Measurements from ENCODE around the gene IL2RA. TPM values are rescaled to one million over a fixed set of nuclear protein-coding genes. Genes with fewer than 3 reads are reported as not detected.
A peak's percentile ranks its signal among the peaks of the same experiment; 100 is the strongest.

IL2RA gene
- total RNA-seq, 1 donor from 2014 or later = 1.1 TPM

DNA sequence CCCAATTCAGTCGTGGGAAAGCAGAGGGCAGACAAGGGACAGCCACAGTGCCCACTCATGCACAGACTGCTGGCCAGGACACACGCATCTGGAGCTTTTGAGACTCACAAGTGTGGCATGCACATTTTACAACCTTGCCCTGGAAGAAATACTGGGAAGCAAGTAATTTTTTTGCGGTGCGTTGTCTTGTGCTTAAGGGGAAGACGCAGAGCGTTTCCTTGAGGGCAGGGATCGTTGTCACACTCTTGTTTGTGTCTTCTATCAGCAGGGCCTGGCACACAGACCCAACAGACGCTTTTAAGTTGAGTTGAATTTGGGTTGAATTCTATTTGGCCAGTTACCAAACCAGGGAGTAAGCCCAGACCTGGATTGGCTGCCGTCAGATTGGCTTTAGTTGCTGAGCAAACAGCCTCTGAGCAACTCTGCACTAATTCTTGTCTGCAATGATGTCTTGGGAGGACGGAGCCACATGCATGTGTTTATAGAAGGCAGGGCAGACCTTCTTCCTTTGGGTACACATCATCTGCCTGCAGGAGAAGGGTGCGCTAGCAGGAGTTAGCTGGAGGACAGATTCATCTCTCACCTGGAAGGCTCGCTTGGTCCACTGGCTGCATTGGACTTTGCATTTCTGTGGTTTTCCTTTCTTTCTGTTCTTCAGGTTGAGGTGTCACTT lies 38.4 kb downstream of the IL2RA start:
- intact Hi-C loops (cut with DNase I) = no loop called here
- DNase-seq (ENCODE audit: low spot score) (no peak), ATAC-seq (no peak)

DNA sequence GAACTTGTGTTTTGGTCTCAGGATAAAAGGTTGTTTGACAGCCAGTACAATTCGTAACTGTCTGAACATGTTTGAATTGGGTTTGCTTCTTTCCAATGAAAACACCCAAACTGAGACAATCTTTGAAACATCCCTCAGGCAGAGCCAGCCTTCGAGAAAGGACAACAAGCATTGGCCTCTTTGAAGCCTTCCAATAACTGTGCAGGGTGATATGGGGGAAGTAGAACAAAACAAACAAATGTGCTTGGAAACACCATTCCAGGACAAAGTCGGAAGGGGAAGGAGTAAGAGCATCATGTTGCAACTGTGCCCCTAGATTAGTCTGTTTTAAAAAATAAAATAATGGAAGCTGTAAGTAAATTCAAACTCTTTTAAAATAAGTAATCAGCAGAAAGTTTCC lies 39.5 kb downstream of the IL2RA start:
- intact Hi-C loops (cut with DNase I) = no loop called here
- ATAC-seq (peak; percentile 61), DNase-seq (ENCODE audit: low spot score) (no peak)

DNA sequence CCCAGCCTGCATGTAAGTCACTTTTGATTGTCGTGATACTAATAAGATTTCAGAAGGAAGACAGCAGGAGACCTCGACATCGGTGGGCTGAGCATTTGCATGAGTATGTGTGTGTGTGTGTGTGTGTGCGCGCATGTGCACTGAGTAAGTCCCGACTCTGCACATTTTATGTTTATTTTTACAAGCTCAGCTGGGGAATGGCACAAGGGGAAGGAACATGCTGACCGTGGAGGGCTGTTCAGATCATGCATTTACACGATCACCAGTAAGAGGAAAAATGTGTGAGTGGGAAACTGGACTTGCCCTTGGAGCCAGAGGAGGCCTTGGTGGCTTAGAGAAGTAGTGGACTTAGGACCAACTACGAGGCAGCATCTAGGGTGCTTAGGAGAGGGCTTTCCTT lies 41.3 kb downstream of the IL2RA start:
- ATAC-seq = peak; percentile 57
- DNase-seq (ENCODE audit: low spot score) = no peak
- intact Hi-C loops (cut with DNase I) = no loop called here

DNA sequence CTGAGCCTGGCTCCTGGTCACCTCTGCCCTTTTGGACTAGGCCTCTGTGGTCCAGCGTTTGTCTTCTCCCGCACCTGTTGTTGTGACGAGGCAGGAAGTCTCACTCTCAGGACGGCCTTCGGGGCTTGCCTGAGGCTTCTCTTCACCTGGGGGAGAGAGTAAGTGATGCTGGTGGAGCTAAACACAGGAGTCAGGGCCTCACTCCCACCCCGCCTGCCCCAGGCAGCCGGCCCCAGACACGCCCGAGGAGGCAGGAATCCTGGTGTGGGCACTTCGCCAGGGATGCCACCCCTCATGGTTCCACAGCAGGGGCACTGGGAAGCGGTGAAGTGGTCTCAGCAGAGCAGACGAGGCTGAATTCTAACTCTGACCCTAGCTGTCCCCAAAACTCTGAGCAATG lies 42.4 kb downstream of the IL2RA start:
- intact Hi-C loops (cut with DNase I) = no loop called here
- ATAC-seq (no peak), DNase-seq (ENCODE audit: low spot score) (no peak)

DNA sequence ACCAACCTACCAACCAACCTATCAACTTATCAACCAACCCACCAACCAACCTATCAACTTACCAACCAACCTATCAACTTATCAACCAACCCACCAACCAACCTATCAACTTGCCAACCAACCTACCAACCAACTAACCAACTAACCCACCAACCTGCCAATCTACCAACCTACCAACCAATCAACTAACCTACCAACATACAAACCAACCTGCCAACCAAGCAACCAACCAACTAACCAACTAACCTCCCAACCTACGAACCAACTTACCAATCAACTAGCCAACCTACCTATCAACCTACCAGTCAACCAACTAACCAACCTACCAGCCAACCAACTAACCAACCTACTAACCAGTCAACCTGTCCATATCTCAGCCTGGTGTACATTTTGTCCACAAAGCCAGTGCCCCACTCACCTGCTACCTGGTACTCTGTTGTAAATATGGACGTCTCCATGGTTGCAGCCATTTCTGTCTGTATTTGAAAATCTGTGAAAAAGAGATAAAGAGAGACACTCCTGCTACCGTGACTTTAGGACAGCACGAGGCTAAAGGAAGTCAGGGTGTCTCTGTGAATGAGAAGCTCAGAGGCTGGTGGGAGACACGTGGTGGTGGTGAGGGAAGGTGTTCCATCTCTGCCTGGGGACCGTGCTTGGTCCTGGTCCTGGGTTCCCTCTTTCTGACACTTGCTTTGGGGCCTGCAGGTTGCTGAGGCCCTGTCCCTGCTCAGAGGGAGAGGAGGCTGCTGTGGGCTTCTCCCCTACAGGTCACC lies 43.0 kb downstream of the IL2RA start:
- DNase-seq (ENCODE audit: low spot score) (no peak), ATAC-seq (no peak)
- intact Hi-C loops (cut with DNase I) = no loop called here

DNA sequence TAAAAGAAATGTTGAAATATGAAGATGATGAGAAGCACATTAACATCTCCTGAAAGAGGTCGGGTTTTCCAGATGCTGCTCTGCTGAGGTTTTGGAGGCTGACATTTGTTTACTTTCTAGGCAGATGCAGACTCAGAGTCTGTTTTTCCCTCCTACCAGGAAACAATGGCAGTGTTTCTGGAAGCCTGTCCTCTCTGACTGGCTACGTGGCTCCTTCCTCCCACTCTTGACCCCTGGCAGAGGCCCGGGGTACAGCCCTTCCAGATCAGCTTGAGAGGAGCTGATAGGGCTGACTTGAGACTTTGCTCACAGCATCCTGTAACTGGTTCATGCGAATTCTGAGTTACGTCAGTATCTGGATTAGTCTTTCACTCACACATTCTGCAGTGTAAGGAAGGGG lies 43.7 kb downstream of the IL2RA start:
- DNase-seq (ENCODE audit: low spot score) (no peak), ATAC-seq (peak; percentile 66)
- intact Hi-C loops (cut with DNase I) = no loop called here

DNA sequence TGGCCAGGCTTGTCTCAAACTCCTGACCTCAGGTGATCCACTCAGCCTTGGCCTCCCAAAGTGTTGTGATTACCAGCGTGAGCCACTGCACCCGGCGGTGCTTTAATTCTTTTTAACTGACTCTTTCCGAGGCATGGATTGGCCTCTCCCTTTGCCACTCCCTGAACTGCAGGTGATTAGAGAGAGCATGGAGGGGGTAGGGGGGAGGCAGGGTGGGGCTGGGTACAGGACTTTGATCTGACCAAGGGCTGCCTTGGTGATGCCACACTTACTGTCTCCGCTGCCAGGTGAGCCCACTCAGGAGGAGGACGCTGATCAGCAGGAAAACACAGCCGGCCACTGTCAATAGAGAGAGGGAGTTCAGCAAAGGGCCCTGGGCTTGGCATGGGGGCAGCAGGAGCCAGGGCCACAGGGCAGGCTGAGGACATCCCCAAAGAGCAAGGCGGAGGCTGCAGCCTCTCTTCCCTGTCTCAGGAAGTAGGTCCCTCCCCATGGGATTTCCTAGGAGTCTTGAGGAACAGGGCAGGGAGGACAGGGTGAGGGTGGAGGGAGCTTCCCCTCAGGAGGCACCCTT lies 44.3 kb downstream of the IL2RA start:
- intact Hi-C loops (cut with DNase I) = no loop called here
- DNase-seq (ENCODE audit: low spot score) (no peak), ATAC-seq (no peak)

DNA sequence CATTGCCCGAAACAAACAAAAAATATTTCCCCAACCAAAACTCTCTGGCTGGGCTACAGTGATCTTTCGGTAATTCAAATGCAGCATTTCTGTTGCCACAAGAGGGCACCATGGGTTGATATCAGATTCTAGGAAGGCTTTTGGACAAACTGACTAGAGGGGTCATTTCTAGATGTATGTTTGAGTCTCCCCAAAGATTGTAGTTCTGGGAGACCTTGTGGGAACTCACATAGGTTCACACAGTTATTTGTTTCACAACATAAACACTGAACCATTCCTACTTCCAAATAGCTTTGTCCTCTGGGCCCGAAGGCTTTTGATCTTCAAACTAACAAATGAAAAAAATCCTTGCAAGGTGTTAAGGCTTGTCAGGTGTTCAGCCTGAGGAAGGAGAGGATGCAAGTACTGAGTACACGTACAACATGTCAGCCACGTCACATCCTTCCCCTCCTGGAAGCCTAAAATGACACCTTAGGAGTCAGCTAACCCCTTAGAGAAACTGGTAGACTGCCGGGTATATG lies 47.9 kb downstream of the IL2RA start:
- intact Hi-C loops (cut with DNase I) = no loop called here
- peak; percentile 54 for ATAC-seq
- peak; percentile 67 for DNase-seq (ENCODE audit: low spot score)

DNA sequence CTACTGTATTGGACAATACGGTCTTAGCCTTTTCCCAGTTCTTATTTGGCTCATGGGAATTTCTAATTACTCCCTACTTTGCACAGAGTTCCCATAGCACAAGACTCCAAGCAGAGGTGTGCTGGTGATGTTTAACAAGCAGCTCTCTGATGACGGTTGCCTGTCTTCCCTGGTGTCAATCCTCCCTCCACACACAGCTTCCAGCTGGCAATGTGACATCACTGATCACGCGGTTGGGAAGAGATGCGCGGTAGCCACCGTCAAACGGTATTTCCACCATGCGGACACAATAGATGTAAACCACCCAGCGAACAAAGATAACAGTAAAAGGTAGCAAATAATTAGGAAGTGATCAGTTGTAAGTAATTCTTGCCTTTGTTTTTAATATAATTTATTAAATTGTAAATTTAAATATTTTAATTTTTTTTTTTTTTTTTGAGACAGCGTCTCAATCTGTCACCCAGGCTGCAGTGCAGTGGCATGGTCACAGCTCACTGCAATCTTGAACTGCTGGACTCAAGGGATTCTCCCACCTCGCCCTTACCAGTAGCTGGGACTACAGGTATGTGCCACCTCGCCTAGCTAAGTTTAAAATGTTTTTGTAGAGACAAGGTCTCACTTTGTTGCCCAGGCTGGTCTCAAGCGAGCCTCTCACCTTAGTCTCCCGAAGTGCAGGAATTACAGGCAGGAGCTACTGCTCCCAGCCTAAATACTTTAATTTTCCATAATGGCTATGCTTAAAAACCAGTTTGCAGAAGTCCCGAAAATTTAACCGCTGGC lies 48.6 kb downstream of the IL2RA start:
- ATAC-seq (no peak), DNase-seq (ENCODE audit: low spot score) (no peak)
- intact Hi-C loops (cut with DNase I) = no loop called here

DNA sequence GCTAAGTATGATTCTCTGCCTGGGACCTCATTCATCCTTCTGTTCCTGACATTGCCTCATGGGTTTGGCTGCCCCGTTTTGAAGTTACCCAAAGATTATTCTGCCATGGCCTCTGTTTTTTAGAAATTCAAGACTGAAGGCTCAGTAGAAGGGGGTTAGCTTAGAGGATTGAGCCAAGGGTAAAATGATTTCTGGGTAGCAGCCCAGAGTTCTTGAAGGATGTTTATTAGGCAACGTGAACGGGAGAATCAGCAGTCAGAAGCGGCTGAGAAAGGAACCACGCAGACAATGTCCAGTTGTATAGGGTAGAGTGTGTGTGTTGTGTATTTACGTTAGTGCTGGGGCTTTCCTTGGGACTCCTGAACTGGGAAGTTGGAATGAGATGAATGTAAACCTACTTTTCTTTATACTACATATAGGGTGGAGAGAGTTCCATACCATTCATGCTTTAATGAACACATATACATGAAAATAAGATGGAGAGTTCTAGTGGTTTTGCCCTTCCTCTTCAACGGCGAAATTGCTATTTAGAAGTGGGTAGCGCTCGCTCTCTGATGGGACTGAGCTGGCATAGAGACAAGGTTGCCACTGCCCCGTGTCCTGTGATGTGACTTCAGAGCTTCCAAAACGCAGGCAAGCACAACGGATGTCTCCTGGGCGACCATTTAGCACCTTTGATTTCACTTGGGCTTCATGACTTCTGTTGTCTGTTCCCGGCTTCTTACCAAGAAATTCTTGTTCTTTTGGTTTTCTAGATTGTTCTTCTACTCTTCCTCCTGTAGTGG lies 49.9 kb downstream of the IL2RA start:
- intact Hi-C loops (cut with DNase I) = no loop called here
- DNase-seq (ENCODE audit: low spot score) (no peak), ATAC-seq (no peak)

DNA sequence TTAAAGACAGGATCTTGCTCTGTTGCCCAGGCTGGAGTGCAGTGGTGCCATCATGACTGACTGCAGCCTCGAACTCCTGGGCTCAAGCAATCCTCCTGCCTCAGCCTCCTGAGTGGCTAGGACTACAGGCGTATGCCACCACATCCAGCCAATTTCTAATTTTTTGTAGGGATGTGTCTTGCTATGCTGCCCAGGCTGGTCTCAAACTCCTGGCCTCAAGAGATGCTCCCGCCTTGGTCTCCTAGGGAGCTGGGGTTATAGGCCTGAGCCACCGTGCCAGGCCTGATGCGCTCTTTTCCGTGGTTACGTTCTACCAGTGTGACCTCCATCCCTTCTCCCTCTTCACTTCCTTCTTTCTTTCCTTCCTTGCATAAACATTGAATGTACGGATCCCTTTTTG lies 50.6 kb downstream of the IL2RA start:
- intact Hi-C loops (cut with DNase I) = no loop called here
- ATAC-seq = no peak
- DNase-seq (ENCODE audit: low spot score) = no peak

DNA sequence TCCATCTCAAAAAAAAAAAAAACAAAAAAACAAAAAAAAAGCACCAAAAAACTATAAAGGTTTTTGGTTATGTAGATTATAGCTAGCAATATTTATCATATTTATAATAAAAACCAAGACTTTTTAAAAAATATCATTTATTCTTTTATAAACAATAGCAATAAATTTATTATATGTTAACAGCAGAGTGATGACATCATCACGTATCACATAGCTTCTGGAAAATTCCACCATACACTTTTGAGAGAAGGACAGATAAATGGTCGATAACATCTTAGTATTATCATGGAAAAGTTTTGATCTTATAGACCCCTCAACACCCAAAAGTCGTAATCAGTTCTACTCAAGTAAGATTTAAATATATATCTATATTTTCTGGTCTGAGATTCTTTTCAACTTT lies 51.6 kb downstream of the IL2RA start:
- intact Hi-C loops (cut with DNase I) = no loop called here
- DNase-seq (ENCODE audit: low spot score) (no peak), ATAC-seq (no peak)

DNA sequence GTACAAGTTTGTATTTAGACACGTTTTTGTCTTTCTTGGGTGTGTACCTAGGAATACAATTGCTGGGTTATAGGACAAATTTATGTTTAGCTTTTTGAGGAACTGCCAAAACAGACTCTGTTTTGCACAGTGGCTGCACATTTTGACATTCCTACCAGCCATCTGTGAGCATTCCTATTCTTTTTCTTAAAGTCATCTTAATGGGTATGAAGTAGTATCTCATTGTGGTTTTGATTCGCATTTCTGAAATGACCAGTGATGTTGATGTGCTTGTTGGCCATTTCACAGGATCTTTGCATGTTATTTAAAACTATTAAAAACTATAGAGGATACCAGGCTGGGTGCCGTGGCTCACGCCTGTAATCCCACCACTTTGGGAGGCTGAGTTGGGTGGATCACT lies 52.2 kb downstream of the IL2RA start:
- intact Hi-C loops (cut with DNase I) = no loop called here
- no peak for DNase-seq (ENCODE audit: low spot score)
- no peak for ATAC-seq

DNA sequence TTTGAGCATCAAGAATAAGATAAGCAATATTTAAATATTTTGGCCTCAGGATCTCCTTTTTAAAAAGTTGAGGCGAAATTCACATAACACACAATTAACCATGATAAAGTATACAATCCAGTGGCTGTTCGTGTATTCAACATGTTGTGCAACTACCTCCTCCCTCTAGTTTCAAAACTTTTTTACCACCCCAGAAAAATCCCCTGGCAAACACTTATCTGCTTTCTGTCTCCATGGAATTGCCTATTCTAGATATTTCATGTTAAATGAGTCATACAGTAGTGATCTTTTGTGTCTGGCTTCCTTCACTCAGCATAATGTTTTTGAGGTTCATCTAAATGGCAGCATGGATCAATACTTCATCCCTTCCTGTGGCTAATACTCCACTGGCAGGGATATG lies 53.0 kb downstream of the IL2RA start:
- ATAC-seq (peak; percentile 42), DNase-seq (ENCODE audit: low spot score) (no peak)
- intact Hi-C loops (cut with DNase I) = no loop called here

DNA sequence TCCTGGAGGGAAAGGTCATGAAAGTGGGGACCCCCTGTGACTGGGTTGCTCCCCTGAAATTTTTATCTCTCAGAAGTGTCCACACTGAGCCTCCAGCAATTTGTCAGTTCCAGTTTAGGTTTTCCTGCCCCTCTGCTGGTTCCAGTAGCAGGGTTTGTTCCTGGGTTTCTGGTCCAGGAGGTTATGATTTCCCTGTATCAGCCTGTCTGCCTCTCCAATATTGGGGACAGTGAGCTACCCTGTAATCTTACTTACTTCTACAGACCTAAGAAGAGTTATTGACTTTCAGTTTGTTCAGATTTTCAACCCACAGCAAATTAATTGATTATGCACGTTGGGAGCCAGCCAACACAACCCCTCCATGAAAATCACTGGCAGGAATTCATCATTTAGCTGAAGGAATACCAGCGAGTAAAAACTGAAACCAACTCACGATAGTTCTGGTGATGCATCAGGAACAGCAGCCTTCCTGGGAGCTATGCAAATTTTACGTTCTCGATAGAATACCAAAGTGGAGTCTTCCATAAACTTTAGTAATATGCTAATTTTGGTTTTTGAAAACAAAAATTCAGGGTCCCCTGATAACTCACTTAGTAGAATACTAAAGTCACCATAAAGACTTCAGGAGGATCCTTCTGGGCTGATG lies 53.5 kb downstream of the IL2RA start:
- DNase-seq (ENCODE audit: low spot score) (no peak), ATAC-seq (no peak)
- intact Hi-C loops (cut with DNase I) = no loop called here

DNA sequence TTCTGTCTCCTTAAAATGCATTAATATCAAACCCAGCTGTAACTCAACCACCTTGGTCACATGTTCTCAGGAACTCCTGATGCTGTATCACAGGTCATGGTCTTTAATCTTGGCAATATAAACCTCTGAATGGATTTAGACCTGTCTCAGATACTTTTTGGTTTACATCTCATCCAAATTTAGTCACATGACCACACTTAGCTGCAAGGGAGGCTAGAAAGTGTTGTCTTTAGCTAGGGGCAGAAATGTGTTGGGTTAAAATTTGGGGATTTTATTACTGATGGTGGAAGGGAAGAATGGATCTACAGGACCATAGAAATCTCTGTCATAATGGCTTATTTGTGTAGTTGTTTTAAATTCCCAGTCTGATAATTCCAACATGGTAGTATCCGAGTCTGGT lies 55.2 kb downstream of the IL2RA start:
- intact Hi-C loops (cut with DNase I) = no loop called here
- ATAC-seq (no peak), DNase-seq (ENCODE audit: low spot score) (no peak)

DNA sequence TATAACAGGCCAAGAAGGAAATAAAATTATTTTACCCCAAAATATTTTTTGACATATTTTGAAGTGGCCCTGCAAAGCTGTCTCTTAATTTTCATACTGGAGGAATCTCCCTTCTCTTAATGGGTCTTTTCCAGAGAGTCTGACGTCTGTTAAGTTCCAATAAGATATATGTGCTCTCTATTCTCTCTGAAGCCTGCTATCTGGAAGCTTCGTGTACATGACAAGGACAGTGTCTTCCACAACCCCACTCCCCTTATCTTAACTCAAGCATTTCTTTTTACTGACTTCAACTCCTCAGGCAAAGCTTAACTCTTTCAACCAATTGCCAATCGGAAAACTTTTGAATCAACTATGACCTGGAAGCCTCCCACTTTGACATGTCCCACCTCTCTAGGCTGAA lies 55.6 kb downstream of the IL2RA start:
- ATAC-seq = no peak
- intact Hi-C loops (cut with DNase I) = no loop called here
- DNase-seq (ENCODE audit: low spot score) = no peak

DNA sequence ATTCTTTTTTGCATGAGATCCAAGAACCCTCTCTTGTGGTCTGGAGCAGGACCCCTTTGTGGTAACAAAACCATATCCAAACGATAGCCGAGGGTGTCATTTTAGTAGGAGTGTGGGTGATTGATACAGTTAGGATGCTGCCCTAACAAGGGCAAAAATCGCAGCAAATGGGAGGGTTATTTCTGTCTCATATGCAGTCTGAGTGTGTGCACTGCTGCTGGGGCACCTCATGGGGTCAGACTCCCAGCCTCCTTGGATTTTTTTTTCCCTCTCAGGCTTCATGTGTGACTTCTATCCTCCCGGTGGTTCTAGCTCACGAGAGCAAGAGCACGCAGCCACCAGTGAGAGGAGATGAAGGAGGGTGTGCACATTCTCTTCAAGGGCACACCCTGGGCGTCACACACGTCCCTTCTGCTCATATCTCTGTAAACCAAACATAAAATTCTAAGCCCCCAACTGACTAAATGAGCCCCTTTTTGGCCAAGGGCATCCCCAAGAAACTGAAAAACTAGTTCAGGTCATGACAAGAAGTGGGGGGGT lies 56.2 kb downstream of the IL2RA start:
- intact Hi-C loops (cut with DNase I) = no loop called here
- ATAC-seq = no peak
- DNase-seq (ENCODE audit: low spot score) = no peak

Measured in sciatic nerve (tissue), 2 donors.